RCC 7860 (cell line): Measurements from ENCODE around the gene GATA6.

Experiments
- DNase-seq: peaks from one replicate; pipeline ENCODE4 v3.0.0-alpha.2; 2015; ENCODE audit warnings: low spot score
- FAIRE-seq: peaks from 2 replicates; lab custom pipeline; 2012; peaks lifted over from hg19 to GRCh38; lab: Jason Lieb, UNC

The GATA6 gene

GRCh38 chr18:22233266-22233665 is 63.9 kb downstream of the GATA6 start:
- FAIRE-seq (no peak), DNase-seq (no peak)

- FAIRE-seq (no peak), DNase-seq (no peak)
Measured at GRCh38 chr18:22238036-22238435, 68.6 kb downstream of the GATA6 start.

- no peak for FAIRE-seq
Measured at GRCh38 chr18:22238681-22239080, 69.3 kb downstream of the GATA6 start.

GRCh38 chr18:22241921-22242361 is 72.6 kb downstream of the GATA6 start:
- no peak for DNase-seq

More at GRCh38 chr18:22238681-22239080, 69.3 kb downstream of the GATA6 start:
- DNase-seq, result no peak

GRCh38 chr18:22243513-22243912 is 74.1 kb downstream of the GATA6 start:
- DNase-seq (no peak), FAIRE-seq (no peak)

More at GRCh38 chr18:22241921-22242361, 72.6 kb downstream of the GATA6 start:
- FAIRE-seq, result no peak

- no peak for FAIRE-seq
Measured at GRCh38 chr18:22250026-22250425, 80.6 kb downstream of the GATA6 start.

GRCh38 chr18:22250591-22250996 is 81.2 kb downstream of the GATA6 start:
- peak; percentile 72 for DNase-seq
- peak; percentile 84 for FAIRE-seq

More at GRCh38 chr18:22250026-22250425, 80.6 kb downstream of the GATA6 start:
- DNase-seq, result no peak
